Activated naive CD4-positive, alpha-beta T cell (primary cell): ENCODE results near the gene SLC41A3.

ENCODE experiments used
- DNase-seq, 4 experiments: peaks; one replicate each; lab custom pipeline; 2025; lab: John Stamatoyannopoulos, UW

The SLC41A3 gene

GRCh38 chr3:126083913-126084767 is at the start of gene SLC41A3:
Gene SLC41A3 (minus strand): TSS chr3:126084124. CDS start chr3:126068219, 15,905 bp downstream.
- DNase-seq: peak; percentile 47 to 80 (median 70)

DNA sequence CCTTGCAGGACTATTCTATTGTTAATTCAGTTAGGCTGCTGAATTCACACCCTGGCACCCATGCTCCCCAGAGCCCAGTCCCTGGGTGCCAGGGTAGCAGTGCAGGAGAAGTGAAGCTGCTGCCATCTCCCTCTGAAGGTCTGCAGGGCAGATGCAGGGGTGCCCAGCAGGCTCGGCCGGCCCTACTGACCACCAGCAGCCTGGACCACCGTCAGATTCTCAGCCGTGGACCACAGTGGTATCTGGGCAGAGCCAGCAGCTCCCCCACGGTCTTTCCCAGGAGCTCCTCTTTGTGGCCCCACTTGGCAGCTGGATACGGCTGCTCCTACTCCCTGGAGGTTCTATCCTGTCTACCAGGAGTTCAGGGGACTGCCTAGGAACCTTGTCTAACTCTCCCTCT is 49.7 kb upstream of the SLC41A3 start:
- no peak for DNase-seq

- DNase-seq: no peak
Observed at GRCh38 chr3:126132751-126133511, 49.0 kb upstream of the SLC41A3 start.

- DNase-seq: no peak
Observed at GRCh38 chr3:126131881-126132750, 48.2 kb upstream of the SLC41A3 start.

DNA sequence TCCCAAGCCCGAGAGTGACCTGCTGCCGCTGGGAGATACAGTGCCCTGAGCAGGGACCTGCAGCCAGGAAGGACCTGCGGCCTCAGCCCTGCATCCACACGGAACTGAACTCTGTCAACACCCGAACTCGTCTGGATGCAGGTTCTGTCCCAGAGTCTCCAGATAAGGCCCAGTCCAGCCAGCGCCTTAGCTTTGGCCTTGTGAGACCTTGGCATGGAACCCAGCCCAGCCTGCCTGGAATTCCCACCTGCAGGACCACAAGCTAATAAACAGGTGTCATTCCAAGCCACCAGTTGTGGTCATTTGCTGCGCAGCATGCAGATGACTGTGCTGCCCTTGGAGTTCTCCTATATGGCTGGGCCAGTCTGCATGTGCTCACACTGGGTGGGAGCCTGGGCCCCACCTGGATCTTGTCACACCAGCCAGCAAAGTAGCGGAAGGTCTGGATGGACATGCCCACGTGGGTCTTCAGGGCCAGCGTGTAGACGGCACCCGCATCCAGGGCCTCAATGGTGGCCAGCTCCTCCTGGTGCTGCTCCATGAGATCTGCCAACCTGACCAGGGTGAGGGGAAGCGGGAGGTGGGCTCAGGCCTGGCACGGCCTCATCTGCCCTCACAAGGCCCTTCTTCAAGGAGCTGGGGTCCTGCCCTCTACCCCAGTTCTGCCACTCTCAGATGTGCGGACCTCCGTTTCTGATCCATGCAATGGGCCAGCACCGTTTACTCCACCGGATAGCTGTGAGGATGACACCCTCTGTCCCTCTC is 47.2 kb upstream of the SLC41A3 start:
- no peak for DNase-seq

DNA sequence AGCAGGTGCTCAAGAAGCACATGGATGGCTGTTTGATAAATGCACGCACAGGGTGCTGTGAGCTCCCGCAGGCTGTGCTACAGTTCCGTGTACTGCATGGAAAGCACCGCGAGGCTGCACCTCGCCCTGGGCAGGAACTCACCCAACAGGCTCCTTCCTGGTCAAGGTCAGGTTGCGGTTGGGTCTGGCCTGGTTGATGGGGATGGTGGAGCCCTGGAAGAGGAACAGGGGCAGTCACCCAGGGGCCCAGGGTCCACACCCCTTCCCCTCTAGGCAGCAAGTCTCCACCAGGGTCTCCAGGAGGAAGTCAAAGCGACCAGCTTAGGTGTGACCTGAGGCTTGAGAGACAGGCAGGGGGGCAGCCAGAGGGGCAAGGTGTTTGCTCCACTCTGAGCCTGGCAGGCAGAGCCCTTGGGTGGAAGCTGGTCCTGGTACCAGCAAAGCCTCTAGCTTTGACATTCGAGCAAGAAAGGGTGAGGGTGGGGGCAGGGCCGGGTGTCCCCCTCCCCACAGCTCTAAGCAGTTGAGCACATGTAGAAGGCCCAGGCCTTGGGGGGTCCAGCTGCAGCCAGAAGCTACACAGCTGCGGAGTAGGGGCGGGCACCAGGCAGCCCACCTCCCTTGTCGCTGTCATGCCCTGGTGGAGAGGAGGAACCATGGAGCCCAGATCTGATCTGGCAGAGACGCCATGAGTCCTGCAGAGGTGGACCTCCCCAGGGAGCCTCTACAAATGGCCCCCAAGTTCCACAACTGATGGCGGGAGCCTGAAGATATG is 46.3 kb upstream of the SLC41A3 start:
- DNase-seq: no peak

- no peak for DNase-seq
Observed at GRCh38 chr3:126129398-126129891, 45.5 kb upstream of the SLC41A3 start.

GRCh38 chr3:126128504-126129397 is 44.8 kb upstream of the SLC41A3 start:
- DNase-seq: no peak

- DNase-seq: no peak
Observed at GRCh38 chr3:126127904-126128303, 44.0 kb upstream of the SLC41A3 start.

DNA sequence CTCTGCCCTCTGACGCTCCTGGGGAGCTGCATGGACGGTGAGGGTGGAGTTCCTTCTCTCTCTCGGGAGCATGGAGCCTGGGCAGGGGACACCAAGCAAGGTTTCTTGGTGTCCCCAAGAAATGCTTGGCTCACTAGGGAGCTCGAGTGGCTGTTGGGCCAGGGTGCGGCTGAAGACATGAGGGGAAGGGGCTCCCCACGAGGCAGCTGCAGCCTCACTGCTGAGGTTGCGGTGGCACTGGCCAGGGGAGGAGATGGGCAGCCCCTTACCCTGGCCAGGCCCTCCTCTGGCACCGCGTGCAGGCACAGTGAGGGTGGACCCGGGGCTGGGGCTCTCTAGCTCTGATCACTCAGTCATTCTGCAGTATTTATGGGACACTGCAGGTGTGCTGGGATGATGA is 43.5 kb upstream of the SLC41A3 start:
- no peak for DNase-seq

DNA sequence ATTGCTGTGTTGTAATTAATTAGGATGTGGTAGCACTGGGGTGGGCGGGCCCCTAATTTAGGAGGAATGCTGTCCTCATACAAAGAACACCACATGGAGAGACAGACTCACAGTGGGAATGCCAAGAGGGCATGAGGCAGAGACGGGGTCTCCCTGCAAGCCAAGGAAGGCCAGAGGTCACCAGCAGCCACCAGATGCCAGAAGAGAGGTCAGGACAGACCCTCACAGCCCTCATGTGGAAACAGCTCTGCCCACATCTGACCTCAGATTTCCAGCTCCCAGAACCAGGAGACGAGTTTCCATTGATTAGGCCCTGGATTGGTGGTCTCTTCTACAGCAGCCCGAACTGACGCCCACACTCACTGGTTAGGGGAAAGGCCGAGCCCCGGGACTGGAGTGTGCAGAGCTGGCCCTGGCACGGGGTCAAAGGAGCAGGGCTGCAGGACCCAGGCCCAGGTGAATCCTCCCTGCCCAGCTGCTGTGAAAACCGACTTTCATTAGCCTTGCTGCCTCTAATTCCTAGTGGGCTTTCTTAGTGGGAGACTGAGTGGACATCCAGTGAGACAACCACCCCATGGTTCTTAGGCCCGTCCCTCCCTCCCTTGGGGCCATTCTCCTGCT is 43.0 kb upstream of the SLC41A3 start:
- DNase-seq: no peak

DNA sequence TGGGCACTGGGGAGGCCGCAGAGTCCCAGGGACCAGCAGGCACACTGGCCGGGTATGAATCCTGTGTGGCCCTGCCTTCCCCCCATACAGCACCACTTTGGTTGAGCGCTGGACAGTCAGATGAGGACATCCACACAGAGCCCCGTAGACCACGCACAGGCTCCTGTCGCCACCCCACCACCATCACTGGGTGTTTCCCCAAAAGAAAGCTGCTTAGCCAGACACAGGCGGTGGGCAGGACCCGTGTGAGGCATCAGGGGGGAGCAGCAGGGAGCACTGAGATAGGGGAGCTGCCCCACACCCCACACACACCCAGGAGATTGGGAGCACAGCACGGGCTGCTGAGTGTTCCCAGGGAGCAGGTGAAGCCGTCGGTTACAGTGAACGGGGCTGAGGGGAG is 42.4 kb upstream of the SLC41A3 start:
- DNase-seq: no peak

- no peak for DNase-seq
Observed at GRCh38 chr3:126125781-126126251, 41.9 kb upstream of the SLC41A3 start.

GRCh38 chr3:126125341-126125740 is 41.4 kb upstream of the SLC41A3 start:
- DNase-seq: no peak

DNA sequence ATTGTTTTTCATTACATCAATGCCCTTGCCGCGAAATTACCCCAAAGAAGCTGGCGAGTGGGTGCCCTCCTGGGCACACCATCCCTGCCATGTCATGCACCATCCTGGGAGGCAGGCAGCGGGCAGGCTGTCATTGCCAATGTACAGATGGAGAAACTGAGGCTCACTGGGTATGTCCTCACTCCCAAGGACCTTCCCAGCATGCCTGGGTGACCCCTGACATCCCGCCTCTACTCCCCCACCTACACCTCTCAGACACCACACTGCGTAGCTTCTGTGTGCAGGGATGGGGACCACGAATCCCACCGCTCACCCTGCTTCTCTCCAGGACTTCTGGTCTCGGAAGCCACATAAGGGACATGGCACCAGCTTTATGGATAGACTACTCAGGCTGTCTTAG is 41.0 kb upstream of the SLC41A3 start:
- no peak for DNase-seq

DNA sequence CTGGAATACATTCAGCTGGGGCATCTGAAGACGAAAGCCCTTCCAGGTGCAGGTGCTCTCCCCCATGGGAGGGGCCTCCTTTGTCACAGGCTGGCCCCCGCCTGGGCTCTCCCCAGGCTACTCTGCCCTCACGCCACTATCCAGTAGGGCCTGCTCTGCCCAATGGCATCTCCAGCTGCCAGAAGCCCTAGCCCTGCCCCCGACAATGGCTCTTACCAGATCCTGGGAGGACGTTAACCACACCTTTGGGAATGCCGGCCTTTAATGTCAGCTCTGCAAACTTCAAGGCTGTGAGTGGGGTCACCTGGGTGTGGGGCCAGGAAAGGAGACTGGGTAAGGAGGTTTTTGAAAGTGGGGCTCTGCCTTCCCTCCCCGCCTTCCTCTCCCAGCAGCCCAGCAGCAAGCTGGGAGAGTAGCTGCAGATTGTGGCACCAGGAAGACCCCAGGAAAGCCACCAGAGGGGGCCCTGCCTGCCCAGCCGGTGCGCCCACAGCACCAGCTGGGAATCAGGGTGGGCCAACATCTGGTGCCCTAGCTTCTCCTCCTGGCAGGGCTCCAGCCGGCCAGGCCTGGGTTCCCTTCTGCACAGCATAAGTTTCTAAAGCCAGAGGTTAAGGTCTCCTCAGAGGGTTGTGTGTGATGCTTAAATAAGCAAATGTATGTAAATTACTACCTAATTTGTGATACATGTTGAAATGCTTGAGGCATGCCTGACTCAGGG is 40.4 kb upstream of the SLC41A3 start:
- DNase-seq: no peak

DNA sequence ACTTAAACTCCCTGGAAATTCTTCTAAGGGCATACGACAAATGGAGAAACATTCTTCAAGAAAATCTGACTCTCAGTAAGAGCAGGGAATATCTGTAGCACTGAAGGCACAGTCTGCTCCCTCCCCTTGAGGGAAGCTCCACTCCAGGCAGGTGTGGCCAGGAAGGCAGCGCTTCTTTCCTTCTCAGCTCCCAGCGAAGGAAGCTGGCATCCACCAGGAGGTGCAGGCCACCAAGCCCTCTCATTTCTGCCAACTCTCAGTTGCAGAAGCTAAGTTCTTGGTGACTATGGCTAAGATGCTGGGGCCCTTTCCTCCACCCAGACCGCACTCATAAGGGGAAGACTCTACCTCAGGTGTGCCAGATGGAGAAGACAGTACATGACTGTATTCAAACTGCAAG is 37.7 kb upstream of the SLC41A3 start:
- no peak for DNase-seq

- DNase-seq: no peak
Observed at GRCh38 chr3:126121074-126121473, 37.1 kb upstream of the SLC41A3 start.
